Activated CD8-positive, alpha-beta memory T cell treated with anti-CD3 and anti-CD28 coated beads, Interleukin-2, amount 10 ng/mL, durations not matched to agents 7 days and 5 days (primary cell): ENCODE results near the gene LRRC37A. TPM values are rescaled to one million over a fixed set of nuclear protein-coding genes. Genes with fewer than 3 reads are reported as not detected.
A peak's percentile ranks its signal among the peaks of the same experiment; 100 is the strongest.
"Not testable (repeated sequence)": the region's sequence is repeated elsewhere in the genome, so short reads cannot be mapped to it uniquely, and the experiment has no call there.

ENCODE experiments used
- ATAC-seq: fragments of 150-1000 bp; cut with Tn5 transposase; one replicate; pipeline ENCODE4 v1.10.0; 2021; ENCODE audit warnings: moderate library complexity
- CTCF ChIA-PET: fragments of 350-600 bp; sonication (Branson Sonifier 250); formaldehyde crosslinking; loops from one replicate; lab custom pipeline; 2021; ENCODE audit warnings: antibody characterized with exemption; lab: Charles Lee
- DNase-seq: peaks from one replicate; pipeline ENCODE4 v3.0.0-alpha.2; 2020
- H3K27ac Mint-ChIP-seq: one replicate; pipeline ENCODE4 v1.8.0; 2021; ENCODE audit warnings: mild to moderate bottlenecking, mixed read lengths
- H3K27me3 Mint-ChIP-seq: one replicate; pipeline ENCODE4 v1.8.0; 2021; ENCODE audit warnings: mixed read lengths
- H3K36me3 Mint-ChIP-seq: one replicate; pipeline ENCODE4 v1.8.0; 2021; ENCODE audit warnings: mild to moderate bottlenecking, mixed read lengths
- H3K4me1 Mint-ChIP-seq: one replicate; pipeline ENCODE4 v1.8.0; 2021; ENCODE audit warnings: mixed read lengths
- H3K4me3 Mint-ChIP-seq: one replicate; pipeline ENCODE4 v1.8.0; 2021; ENCODE audit warnings: mild to moderate bottlenecking, moderate library complexity, mixed read lengths
- H3K9me3 Mint-ChIP-seq: one replicate; pipeline ENCODE4 v1.8.0; 2022; ENCODE audit warnings: low read depth, mixed read lengths
- total RNA-seq, 2 experiments: library from RNA; stranded (reverse); gene quantifications; one replicate each; pipeline ENCODE4 v1.2.3, GENCODE V29; 2021

The LRRC37A gene
- total RNA-seq, 2 experiments from 2014 or later, result 2.5 to 8.0 TPM

GRCh38 chr17:46348345-46348744, 53.4 kb downstream of the LRRC37A start:
- CTCF ChIA-PET, H3K36me3 Mint-ChIP-seq, DNase-seq, H3K4me3 Mint-ChIP-seq, H3K9me3 Mint-ChIP-seq, H3K4me1 Mint-ChIP-seq, H3K27ac Mint-ChIP-seq, H3K27me3 Mint-ChIP-seq: not testable (repeated sequence)
- ATAC-seq, result peak; percentile 33

DNA sequence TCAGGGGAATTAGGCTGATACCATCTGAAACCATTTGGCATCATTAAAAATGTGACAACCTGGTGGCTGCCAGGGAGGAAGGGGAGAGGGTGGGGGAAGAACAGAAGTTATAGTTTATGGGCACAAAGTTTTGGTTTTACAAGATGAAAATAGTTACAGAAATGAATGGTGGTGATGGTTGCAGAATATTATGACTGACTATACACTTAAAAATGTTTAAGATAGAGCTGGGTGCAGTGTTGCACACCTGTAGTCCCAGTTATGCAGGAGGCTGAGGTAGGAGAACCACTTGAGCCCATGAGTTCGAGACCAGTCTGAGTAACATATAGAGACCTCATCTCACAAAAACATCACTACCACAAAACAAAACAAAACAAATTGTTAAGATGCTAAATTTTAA, 54.1 kb downstream of the LRRC37A start:
- H3K27ac Mint-ChIP-seq, ATAC-seq, H3K27me3 Mint-ChIP-seq, CTCF ChIA-PET, H3K9me3 Mint-ChIP-seq, DNase-seq, H3K36me3 Mint-ChIP-seq, H3K4me1 Mint-ChIP-seq, H3K4me3 Mint-ChIP-seq: not testable (repeated sequence)

GRCh38 chr17:46353856-46354255, 58.9 kb downstream of the LRRC37A start:
- H3K27ac Mint-ChIP-seq, ATAC-seq, H3K4me1 Mint-ChIP-seq, DNase-seq, H3K27me3 Mint-ChIP-seq, H3K9me3 Mint-ChIP-seq, H3K4me3 Mint-ChIP-seq, CTCF ChIA-PET, H3K36me3 Mint-ChIP-seq: not testable (repeated sequence)

DNA sequence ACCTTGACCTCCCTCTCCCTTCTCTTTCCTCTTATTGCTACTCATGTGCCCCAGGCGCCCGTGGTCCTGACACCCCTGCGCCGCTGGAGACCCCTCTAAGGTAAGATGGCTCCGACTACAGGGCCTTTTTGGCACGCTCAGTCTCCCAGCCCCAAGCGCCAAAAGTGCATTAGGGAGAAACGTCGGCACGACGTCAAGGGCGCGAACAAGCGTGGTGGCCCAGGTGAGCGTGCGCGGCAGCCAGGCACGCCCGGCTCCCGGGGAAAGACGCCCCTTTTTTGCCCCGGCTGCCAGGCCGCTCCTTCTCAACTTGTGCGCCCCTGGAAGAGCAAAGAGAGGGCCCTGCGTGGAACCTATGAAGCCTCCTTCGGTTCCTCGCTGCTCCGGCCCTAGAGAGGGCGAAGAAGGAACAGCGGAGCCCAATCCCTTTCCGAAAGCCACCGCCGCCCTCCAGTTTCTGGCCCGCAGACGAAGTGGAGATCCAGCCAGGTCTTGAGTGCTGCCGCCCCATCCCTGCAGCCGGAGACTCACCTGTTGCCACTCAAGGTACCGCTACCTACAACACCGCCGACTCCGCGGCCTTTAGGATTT, 66.3 kb downstream of the LRRC37A start:
- H3K27ac Mint-ChIP-seq, H3K9me3 Mint-ChIP-seq, CTCF ChIA-PET, H3K4me1 Mint-ChIP-seq, H3K4me3 Mint-ChIP-seq, DNase-seq, H3K36me3 Mint-ChIP-seq, H3K27me3 Mint-ChIP-seq: not testable (repeated sequence)
- ATAC-seq, result peak; percentile 61

GRCh38 chr17:46361755-46362154, 66.8 kb downstream of the LRRC37A start, which contains the start of gene ARL17B:
Gene ARL17B, minus strand, starts transcription at chr17:46361766. Its CDS starts 3,369 bp downstream, at chr17:46358397.
- CTCF ChIA-PET, H3K9me3 Mint-ChIP-seq, H3K4me1 Mint-ChIP-seq, H3K4me3 Mint-ChIP-seq, H3K27me3 Mint-ChIP-seq, H3K27ac Mint-ChIP-seq, H3K36me3 Mint-ChIP-seq: not testable (repeated sequence)
- ATAC-seq (peak; percentile 99), DNase-seq (peak; percentile 96)

DNA sequence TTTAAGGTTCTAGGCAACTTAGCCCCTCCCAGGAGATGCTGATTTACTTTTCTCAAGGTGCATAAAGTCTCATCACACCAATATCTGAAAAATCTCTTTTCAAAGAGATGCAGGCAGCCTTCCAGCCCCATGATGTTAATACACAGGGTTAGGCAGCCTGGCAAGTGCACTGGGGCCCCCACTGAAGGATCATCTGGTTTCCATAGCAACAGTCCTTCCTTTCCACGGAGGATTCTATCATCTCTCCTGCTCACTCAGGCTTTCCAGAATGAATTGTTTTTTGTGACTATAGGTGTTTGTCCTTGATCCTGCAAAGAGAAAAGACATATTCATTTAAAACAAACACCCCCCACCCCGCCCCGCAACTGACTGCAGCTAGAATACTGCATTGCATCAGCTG, 72.6 kb downstream of the LRRC37A start:
- H3K9me3 Mint-ChIP-seq, H3K4me3 Mint-ChIP-seq, H3K27me3 Mint-ChIP-seq, CTCF ChIA-PET, ATAC-seq, H3K36me3 Mint-ChIP-seq, H3K27ac Mint-ChIP-seq, H3K4me1 Mint-ChIP-seq, DNase-seq: not testable (repeated sequence)

GRCh38 chr17:46372236-46373229, 77.6 kb downstream of the LRRC37A start:
- H3K27me3 Mint-ChIP-seq, DNase-seq, H3K4me3 Mint-ChIP-seq, H3K9me3 Mint-ChIP-seq, H3K36me3 Mint-ChIP-seq, H3K4me1 Mint-ChIP-seq, H3K27ac Mint-ChIP-seq, CTCF ChIA-PET: not testable (repeated sequence)
- ATAC-seq, result peak; percentile 94

- not testable (repeated sequence) for H3K9me3 Mint-ChIP-seq, H3K27ac Mint-ChIP-seq
Observed at GRCh38 chr17:46373418-46373817, 78.5 kb downstream of the LRRC37A start.

GRCh38 chr17:46383118-46383517, 88.2 kb downstream of the LRRC37A start:
- ATAC-seq, H3K27me3 Mint-ChIP-seq, H3K36me3 Mint-ChIP-seq, H3K9me3 Mint-ChIP-seq, DNase-seq, H3K27ac Mint-ChIP-seq, H3K4me1 Mint-ChIP-seq, CTCF ChIA-PET, H3K4me3 Mint-ChIP-seq: not testable (repeated sequence)

More at GRCh38 chr17:46373418-46373817, 78.5 kb downstream of the LRRC37A start:
- H3K4me1 Mint-ChIP-seq, CTCF ChIA-PET, H3K4me3 Mint-ChIP-seq, H3K27me3 Mint-ChIP-seq, DNase-seq, H3K36me3 Mint-ChIP-seq: not testable (repeated sequence)
- peak; percentile 32 for ATAC-seq

- ATAC-seq, result peak; percentile 36
Observed at GRCh38 chr17:46385491-46385890, 90.6 kb downstream of the LRRC37A start.

More at GRCh38 chr17:46385491-46385890, 90.6 kb downstream of the LRRC37A start:
- DNase-seq, H3K4me3 Mint-ChIP-seq, H3K27me3 Mint-ChIP-seq, H3K36me3 Mint-ChIP-seq, H3K9me3 Mint-ChIP-seq, CTCF ChIA-PET, H3K4me1 Mint-ChIP-seq, H3K27ac Mint-ChIP-seq: not testable (repeated sequence)

Other genes starting within 250 kb of the LRRC37A start
- 100 to 1,000 TPM in 1 of 2 experiments, 10 to 100 TPM in 1; 85.7 to 132 TPM for gene KANSL1, start 101.7 kb upstream of the LRRC37A start, total RNA-seq
- gene ARL17B, start 66.6 kb downstream of the LRRC37A start, total RNA-seq, result 10 to 100 TPM; 23.0 to 28.2 TPM
- gene LRRC37A2, start 217.3 kb downstream of the LRRC37A start, total RNA-seq, result 10 to 100 TPM; 13.0 to 20.9 TPM